ENCODE data around the gene ZXDC.

ZXDC gene

GRCh38 chr3:126511291-126511690, 35.6 kb upstream of the ZXDC start:
- DNase-seq = no peak

- DNase-seq = no peak
These were observed 34.7 kb upstream of the ZXDC start for GRCh38 chr3:126510308-126510910.

DNA sequence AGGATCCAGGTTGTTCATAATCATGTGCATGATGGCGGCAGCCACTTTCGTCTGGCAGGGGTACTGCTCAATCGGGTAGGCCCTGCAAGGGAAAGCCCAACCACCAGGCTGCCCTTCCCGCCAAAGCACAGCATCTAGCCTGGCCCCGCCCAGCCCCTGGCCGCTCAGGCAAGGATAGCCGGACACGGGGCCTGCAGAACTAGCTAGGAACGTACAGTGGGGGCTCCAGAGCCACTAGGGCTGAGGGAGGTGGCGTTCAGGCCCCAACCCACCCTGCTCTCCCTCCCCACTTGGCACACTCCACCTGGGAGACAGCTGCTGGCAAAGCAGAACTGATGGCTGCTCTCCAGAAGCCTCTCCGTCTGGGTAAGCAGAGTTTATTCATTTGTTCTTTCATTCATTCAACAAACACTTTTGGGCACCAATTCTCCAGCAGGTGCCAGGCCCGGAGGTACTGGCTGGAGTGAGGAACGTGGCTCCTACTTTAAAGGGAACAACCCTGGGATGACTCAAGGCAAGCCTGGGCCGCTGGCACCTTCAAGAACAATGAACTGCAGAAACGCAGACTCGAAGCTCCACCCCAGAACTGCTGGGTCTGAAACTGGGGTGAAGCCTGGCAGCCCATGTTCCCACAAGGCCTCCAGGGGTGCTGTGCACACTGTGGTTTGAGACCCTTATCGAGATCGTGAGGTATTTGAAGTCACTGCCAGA, 34.1 kb upstream of the ZXDC start:
- no peak for DNase-seq

DNA sequence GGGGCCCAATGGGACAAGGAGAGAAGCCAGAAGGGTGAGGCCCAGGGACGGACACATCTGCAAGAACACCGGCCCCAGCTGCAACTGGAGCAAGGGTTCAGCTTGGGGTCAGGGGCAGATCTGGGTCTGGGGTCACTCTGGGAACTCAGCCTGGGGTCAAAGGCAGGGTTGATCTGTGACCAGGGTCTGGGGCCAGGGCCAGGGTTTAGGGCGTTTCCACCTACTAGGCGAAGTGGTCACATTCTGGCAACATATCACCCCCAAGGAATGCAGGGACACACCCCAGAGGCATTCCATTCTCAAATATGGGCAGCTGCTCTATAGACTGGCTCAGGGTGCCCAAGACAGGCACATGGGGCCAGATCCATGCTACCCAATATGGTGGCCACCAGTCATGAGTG, 32.9 kb upstream of the ZXDC start:
- no peak for DNase-seq

GRCh38 chr3:126507886-126508285, 32.2 kb upstream of the ZXDC start:
- DNase-seq = no peak

GRCh38 chr3:126503701-126504100, 28.0 kb upstream of the ZXDC start:
- DNase-seq = no peak

DNA sequence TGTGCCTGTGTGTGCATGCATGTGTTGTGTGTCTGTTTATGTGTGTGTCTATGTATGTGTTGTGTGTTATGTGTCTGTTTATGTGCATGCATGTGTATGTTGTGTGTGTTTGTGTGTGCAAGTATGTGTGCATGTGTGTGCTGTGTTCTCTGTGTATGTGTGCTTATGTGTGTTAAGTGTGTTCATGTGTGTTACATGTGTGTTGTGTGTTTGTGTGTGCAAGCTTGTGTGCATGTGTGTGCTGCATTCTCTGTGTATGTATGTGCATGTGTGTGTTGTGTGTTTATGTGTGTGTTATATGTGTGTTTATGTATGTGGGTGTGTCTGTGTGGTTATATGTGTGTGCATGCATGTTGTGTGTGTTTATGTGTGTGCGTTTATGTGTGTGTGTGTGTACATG, 27.0 kb upstream of the ZXDC start:
- no peak for DNase-seq

- DNase-seq = no peak
These were observed 26.0 kb upstream of the ZXDC start for GRCh38 chr3:126501736-126502135.

GRCh38 chr3:126501054-126501453, 25.4 kb upstream of the ZXDC start:
- no peak for DNase-seq

GRCh38 chr3:126500016-126500415, 24.3 kb upstream of the ZXDC start:
- no peak for DNase-seq

GRCh38 chr3:126499401-126499800, 23.7 kb upstream of the ZXDC start:
- no peak for DNase-seq

- no peak for DNase-seq
These were observed 23.2 kb upstream of the ZXDC start for GRCh38 chr3:126498929-126499328.

DNA sequence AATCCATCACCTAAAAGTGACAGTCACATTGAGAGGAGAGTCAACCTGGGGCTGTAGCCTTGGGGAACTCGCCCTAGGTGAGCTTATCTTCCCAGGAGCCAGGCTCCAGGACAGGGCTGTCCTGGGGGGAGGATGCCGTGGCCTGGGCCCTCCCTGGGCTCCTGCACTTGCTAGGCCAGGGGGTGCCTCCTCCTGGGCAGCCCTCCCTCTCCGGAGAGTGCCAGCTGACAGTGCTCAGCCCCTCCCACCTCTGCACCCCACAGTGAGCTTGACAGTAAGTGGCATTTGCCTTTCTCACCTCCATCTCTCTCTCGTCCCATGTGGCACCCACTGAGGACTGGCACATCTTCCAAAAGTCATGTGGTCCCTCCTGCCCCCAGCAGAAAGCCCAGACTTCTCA, 22.8 kb upstream of the ZXDC start:
- DNase-seq = no peak

DNA sequence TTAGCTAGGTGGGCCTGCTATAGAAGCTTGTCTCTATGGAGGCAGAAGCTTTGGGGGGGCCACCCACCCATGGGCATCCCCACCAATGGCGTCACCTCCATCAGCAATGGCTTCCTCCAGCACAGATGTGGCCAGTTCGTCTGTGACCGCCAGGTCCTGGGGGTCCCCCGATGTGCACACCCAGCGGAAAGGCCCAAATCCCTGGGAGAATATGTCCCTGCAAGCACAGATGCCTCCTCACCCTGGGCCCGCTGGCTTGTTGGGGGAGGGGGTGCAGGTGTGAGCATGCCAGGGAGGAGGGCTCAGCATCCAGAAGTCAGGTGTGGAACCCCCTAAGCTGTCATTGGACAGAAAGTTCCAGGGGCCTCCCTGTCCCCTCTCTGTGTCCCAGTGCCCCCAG, 22.3 kb upstream of the ZXDC start:
- no peak for DNase-seq

- no peak for DNase-seq
These were observed 21.5 kb upstream of the ZXDC start for GRCh38 chr3:126496894-126497850.

DNA sequence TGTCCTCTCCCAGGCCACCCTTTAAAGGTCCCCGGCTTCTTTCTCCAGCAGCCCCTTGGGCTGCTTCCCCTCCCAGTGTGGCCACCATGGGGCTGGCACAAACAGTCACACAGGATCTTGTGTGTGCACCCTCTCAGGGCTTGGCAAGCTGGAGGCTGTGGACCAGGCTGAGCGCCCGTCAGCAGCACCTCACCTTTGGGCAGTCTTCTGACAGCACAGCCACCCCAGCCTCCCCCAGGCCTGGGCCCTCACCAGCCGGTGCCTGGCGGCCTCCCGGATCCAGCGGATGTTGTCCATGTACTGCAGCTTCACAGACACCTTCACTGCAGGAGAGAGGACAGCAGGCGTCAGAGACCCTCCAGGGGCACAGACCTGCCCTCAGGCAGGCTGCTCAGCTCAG, 20.1 kb upstream of the ZXDC start:
- DNase-seq = no peak

GRCh38 chr3:126494970-126495230, 19.2 kb upstream of the ZXDC start:
- no peak for DNase-seq

GRCh38 chr3:126494204-126494969, 18.7 kb upstream of the ZXDC start:
- no peak for DNase-seq

- no peak for DNase-seq
These were observed 18.0 kb upstream of the ZXDC start for GRCh38 chr3:126493739-126494138.

- no peak for DNase-seq
These were observed 17.4 kb upstream of the ZXDC start for GRCh38 chr3:126493051-126493450.

- no peak for DNase-seq
These were observed 15.7 kb upstream of the ZXDC start for GRCh38 chr3:126491221-126492013.

- no peak for DNase-seq
These were observed 14.9 kb upstream of the ZXDC start for GRCh38 chr3:126490619-126491018.

All from activated T-cell treated with anti-CD3 and anti-CD28 coated beads for 4 hours (primary cell).